ENCODE measurements around the gene SAFB. TPM values are rescaled to one million over a fixed set of nuclear protein-coding genes. Genes with fewer than 3 reads are reported as not detected.

The SAFB gene
- total RNA-seq, 2 experiments from 2014 or later = 195 to 200 TPM

DNA sequence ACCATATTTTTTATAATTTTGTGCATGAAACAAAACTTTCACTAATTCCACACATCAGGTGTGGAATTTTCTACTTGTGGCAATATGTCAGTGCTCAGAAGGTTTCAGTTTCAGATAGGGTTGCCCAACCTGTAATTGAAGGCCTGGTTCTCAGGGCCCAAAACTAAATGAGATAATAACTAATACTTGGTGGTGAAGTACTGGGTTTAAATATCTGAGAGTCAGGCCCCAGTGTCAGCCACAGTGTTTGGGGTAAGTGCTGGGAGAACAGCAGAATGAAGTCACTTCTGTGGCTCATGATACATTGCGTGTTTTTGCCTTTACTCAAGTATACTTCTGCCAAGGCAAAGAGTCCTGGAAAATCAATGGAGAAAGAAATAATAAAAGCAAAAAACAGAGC lies 5.6 kb downstream of the SAFB start:
- H3K27me3 ChIP-seq (ENCODE audit: control insufficient read depth in 1 of 2, insufficient read depth in 2 of 2, low read length in 2 of 2) = no peaks in the 10 kb centered on the region
- H3K4me1 Mint-ChIP-seq (ENCODE audit: low read depth) = peaks cover 92% of the 10 kb centered on the region
- peaks cover 74% of the 10 kb centered on the region for H3K36me3 ChIP-seq (ENCODE audit: insufficient read depth, low read length)
- peak overlapping the region; percentile 31 for H3K4me3 Mint-ChIP-seq
- TF ChIP-seq, protein P1, sequence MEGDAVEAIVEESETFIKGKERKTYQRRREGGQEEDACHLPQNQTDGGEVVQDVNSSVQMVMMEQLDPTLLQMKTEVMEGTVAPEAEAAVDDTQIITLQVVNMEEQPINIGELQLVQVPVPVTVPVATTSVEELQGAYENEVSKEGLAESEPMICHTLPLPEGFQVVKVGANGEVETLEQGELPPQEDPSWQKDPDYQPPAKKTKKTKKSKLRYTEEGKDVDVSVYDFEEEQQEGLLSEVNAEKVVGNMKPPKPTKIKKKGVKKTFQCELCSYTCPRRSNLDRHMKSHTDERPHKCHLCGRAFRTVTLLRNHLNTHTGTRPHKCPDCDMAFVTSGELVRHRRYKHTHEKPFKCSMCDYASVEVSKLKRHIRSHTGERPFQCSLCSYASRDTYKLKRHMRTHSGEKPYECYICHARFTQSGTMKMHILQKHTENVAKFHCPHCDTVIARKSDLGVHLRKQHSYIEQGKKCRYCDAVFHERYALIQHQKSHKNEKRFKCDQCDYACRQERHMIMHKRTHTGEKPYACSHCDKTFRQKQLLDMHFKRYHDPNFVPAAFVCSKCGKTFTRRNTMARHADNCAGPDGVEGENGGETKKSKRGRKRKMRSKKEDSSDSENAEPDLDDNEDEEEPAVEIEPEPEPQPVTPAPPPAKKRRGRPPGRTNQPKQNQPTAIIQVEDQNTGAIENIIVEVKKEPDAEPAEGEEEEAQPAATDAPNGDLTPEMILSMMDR (IDR thresholded peaks at IDR 0.05) = no peak
- no peaks in the 10 kb centered on the region for H3K9me3 ChIP-seq (ENCODE audit: control insufficient read depth in 1 of 2, insufficient read depth in 1 of 2, low read length in 2 of 2)
- peaks cover 90% of the 10 kb centered on the region for H3K4me1 ChIP-seq (ENCODE audit: insufficient read depth, low read length)
- H3K27me3 Mint-ChIP-seq = no peaks in the 10 kb centered on the region
- H3K4me3 ChIP-seq (ENCODE audit: low read length) = no peak overlapping the region
- DNase-seq (no peak), ATAC-seq (ENCODE audit: poor library complexity) (no peak)
- H3K27ac ChIP-seq (ENCODE audit: low read depth in 1 of 2, low read length in 2 of 2) = no peak overlapping the region
- ChIA-PET POLR2A (no interaction called here), CTCF (interaction anchor here (0.5 kb wide), 1 partner anchor 165 kb away, joined by 3 read pairs; no protein-coding TSS in a partner anchor)
- H3K9me3 Mint-ChIP-seq = no peaks in the 10 kb centered on the region
- intact Hi-C loops (cut with DNase I, micrococcal nuclease) = loop anchor here in 1 of 2 experiments (10.0 kb wide), 1 partner anchor 1224 kb away; the partner anchor contains the start of genes CHAF1A and SH3GL1
- peaks cover 93% of the 10 kb centered on the region for H3K36me3 Mint-ChIP-seq (ENCODE audit: low read depth)
- H3K27ac Mint-ChIP-seq = peak overlapping the region; percentile 25

DNA sequence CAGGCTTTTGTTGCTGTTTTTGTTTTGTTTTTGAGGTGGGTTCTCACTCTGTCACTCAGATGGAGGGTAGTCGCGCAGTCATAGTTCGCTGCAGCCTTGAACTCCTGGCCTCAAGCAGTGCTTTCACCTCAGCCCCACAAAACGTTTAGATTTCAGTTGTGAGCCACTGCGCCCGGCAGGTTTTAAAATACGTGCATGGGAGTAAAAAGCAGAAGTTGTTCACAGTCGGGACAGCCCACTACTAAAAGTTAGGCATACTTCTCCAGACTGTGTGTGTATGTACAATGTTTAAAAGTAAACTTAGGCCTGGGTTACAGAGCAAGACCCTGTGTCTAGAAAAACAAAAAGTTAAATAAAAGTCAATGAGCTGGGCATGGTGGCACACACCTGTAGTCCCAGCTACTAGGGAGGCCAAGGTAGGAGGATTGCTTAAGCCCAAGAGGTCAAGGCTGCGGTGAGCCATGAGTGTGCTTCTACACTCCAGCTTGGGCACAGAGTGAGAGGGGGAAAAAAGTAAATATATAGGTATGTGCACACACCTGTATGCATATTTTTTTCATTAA lies 6.1 kb downstream of the SAFB start:
- peak overlapping the region; percentile 25 for H3K27ac Mint-ChIP-seq
- Histone ChIP-seq H3K27ac (ENCODE audit: low read depth in 1 of 2, low read length in 2 of 2) (no peak overlapping the region), H3K4me1 (ENCODE audit: insufficient read depth, low read length) (peaks cover 85% of the 10 kb centered on the region), H3K27me3 (ENCODE audit: control insufficient read depth in 1 of 2, insufficient read depth in 2 of 2, low read length in 2 of 2) (no peaks in the 10 kb centered on the region), H3K36me3 (ENCODE audit: insufficient read depth, low read length) (peaks cover 78% of the 10 kb centered on the region), H3K4me3 (ENCODE audit: low read length) (no peak overlapping the region), H3K9me3 (ENCODE audit: control insufficient read depth in 1 of 2, insufficient read depth in 1 of 2, low read length in 2 of 2) (no peaks in the 10 kb centered on the region)
- peak overlapping the region; percentile 31 for H3K4me3 Mint-ChIP-seq
- intact Hi-C loops (cut with DNase I, micrococcal nuclease) = loop anchor here in 1 of 2 experiments (10.0 kb wide), 1 partner anchor 1224 kb away; the partner anchor contains the start of genes CHAF1A and SH3GL1
- H3K4me1 Mint-ChIP-seq (ENCODE audit: low read depth) = peaks cover 92% of the 10 kb centered on the region
- DNase-seq (peak in 1 of 14 experiments; percentile 25), ATAC-seq (ENCODE audit: poor library complexity) (no peak)
- no peaks in the 10 kb centered on the region for H3K27me3 Mint-ChIP-seq
- TF ChIP-seq, protein P1 (IDR thresholded peaks at IDR 0.05) = no peak
- CTCF ChIA-PET = interaction anchor here (0.5 kb wide), 1 partner anchor 165 kb away, joined by 3 read pairs; no protein-coding TSS in a partner anchor
- POLR2A ChIA-PET = no interaction called here
- H3K9me3 Mint-ChIP-seq = no peaks in the 10 kb centered on the region
- peaks cover 92% of the 10 kb centered on the region for H3K36me3 Mint-ChIP-seq (ENCODE audit: low read depth)

DNA sequence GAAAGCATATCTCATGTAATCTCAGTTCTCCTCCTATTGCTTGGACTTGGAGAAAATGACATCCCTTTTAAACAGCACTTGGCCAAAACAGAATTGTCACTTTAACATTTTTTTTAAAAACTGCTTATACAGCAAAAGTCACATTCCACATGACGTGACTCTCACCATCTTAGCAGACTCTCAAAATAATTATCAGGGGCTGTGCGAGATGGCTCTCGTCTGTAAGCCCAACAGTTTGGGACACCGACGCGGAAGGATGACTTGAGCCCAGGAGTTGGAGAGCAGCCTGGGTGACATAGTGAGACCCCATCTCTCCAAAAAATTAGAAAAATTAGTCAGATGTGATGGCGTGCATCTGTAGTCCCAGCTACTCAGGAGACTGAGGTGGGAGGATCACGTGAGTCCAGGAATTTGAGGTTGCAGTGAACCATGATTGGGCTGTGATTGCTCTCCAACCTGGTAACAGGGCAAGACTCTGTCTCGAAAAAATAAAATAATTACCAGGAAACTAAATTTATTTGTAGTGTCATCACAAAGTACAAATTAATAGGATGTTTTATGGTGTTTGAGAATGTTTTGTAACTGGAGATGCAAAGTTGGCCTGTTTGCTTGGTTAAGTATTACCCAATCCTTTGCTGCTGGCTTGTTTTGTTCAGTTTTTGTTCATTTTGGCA lies 8.8 kb downstream of the SAFB start:
- H3K4me1 Mint-ChIP-seq (ENCODE audit: low read depth) = peaks cover 86% of the 10 kb centered on the region

More for the DNA sequence above, 8.8 kb downstream of the SAFB start:
- Mint-ChIP-seq H3K27ac (peak overlapping the region; percentile 1), H3K9me3 (no peaks in the 10 kb centered on the region), H3K36me3 (ENCODE audit: low read depth) (peaks cover 84% of the 10 kb centered on the region), H3K27me3 (no peaks in the 10 kb centered on the region), H3K4me3 (peak overlapping the region; percentile 11)
- Histone ChIP-seq H3K36me3 (ENCODE audit: insufficient read depth, low read length) (peaks cover 68% of the 10 kb centered on the region), H3K4me3 (ENCODE audit: low read length) (no peak overlapping the region), H3K27ac (ENCODE audit: low read depth in 1 of 2, low read length in 2 of 2) (no peak overlapping the region), H3K27me3 (ENCODE audit: control insufficient read depth in 1 of 2, insufficient read depth in 2 of 2, low read length in 2 of 2) (no peaks in the 10 kb centered on the region), H3K9me3 (ENCODE audit: control insufficient read depth in 1 of 2, insufficient read depth in 1 of 2, low read length in 2 of 2) (no peaks in the 10 kb centered on the region), H3K4me1 (ENCODE audit: insufficient read depth, low read length) (peaks cover 69% of the 10 kb centered on the region)
- intact Hi-C loops (cut with DNase I, micrococcal nuclease) = no loop called here
- DNase-seq (no peak), ATAC-seq (ENCODE audit: poor library complexity) (no peak)
- CTCF ChIA-PET = no interaction called here
- TF ChIP-seq, protein P1 (IDR thresholded peaks at IDR 0.05) = no peak
- POLR2A ChIA-PET = interaction anchor here (0.8 kb wide), 1 partner anchor 919 kb away, joined by 3 read pairs; no protein-coding TSS in a partner anchor
